HCT116 (cell line): ENCODE results near the gene PDE6B. TPM values are rescaled to one million over a fixed set of nuclear protein-coding genes. Genes with fewer than 3 reads are reported as not detected.

Experiments
- ATAC-seq: fragments of 200-7000 bp; cut with Tn5 transposase; 2 replicates; pipeline ENCODE4 v1.9.1; 2020; ENCODE audit warnings: mild to moderate bottlenecking, moderate library complexity
- BruUV-seq: library from RNA; stranded (reverse); fragments of 400-500 nt; replicated peaks from 2 replicates; lab custom pipeline; 2021; lab: Mats Ljungman, UMichigan
- CTCF ChIA-PET: fragments of 300-600 bp; sonication (Branson Sonifier 250); formaldehyde crosslinking; loops from one replicate; lab custom pipeline; 2021; ENCODE audit warnings: antibody characterized with exemption; lab: Charles Lee
- POLR2A ChIA-PET: fragments of 300-600, 350-600 bp; sonication (Branson Sonifier 250); formaldehyde crosslinking; loops from one replicate; lab custom pipeline; 2021; ENCODE audit warnings: antibody characterized with exemption; lab: Charles Lee
- RAD21 ChIA-PET, 2 experiments: fragments of 300-600 bp; sonication (Branson Sonifier 250); formaldehyde crosslinking; loops; one replicate each; lab custom pipeline; 2023; ENCODE audit warnings: low total read pairs in 2 of 2; ENCODE audit not compliant: uncharacterized antibody in 2 of 2, unreplicated experiment in 2 of 2, low non-redundant PET in 1 of 2; lab: Charles Lee
- DNase-seq: peaks from one replicate; pipeline ENCODE4 v3.0.0-alpha.2; 2010; ENCODE audit warnings: low read depth, low spot score
- H2AFZ ChIP-seq: fragments of 200-600 bp; shearing (Covaris generic), sonication (generic); 2 replicates; pipeline ENCODE4 v1.6.1; 2017; ENCODE audit warnings: low read depth, mixed run types, mixed read lengths, antibody characterized with exemption, low read length; ENCODE audit not compliant: poor library complexity, severe bottlenecking
- H3K27ac ChIP-seq: 2 replicates; pipeline ENCODE4 v1.5.1; 2012; ENCODE audit warnings: low read depth, low read length
- H3K27me3 ChIP-seq: fragments of 200-600 bp; sonication (generic); 2 replicates; pipeline ENCODE4 v1.6.1; 2016; ENCODE audit warnings: mixed run types, low read length, mixed read lengths; ENCODE audit not compliant: insufficient read depth
- H3K36me3 ChIP-seq, 2 experiments: fragments of 200-500 bp in 1 of 2; fragments of 200-600 bp in 1 of 2; sonication (Bioruptor generic) in 1 of 2; sonication (generic) in 1 of 2; 2 replicates each; pipeline versions ENCODE4 v1.5.1 to v1.6.1; 2014 to 2016; ENCODE audit warnings: low read length in 2 of 2, inconsistent platforms in 1 of 2, mixed read lengths in 1 of 2, mixed run types in 1 of 2; ENCODE audit not compliant: insufficient read depth in 2 of 2, control insufficient read depth in 1 of 2
- H3K4me1 ChIP-seq, 2 experiments: fragments of 200-600 bp in 1 of 2; sonication (generic) in 1 of 2; 2 replicates each; pipeline versions ENCODE4 v1.5.1 to v1.6.1; 2012 to 2017; ENCODE audit warnings: low read length in 2 of 2, inconsistent platforms in 1 of 2, mild to moderate bottlenecking in 1 of 2, mixed read lengths in 1 of 2, mixed run types in 1 of 2, moderate library complexity in 1 of 2; ENCODE audit not compliant: insufficient read depth in 2 of 2, control insufficient read depth in 1 of 2
- H3K4me2 ChIP-seq: fragments of 200-600 bp; sonication (generic); 2 replicates; pipeline ENCODE4 v1.6.1; 2017; ENCODE audit warnings: mixed run types, low read length, mixed read lengths
- H3K4me3 ChIP-seq, 2 experiments: fragments of 200-600 bp in 1 of 2; sonication (generic) in 1 of 2; replicated peaks in 1 of 2; 2 replicates each; pipeline ENCODE4 v1.5.1; 2011 to 2016; ENCODE audit warnings: low read length in 2 of 2, control low read depth in 1 of 2, low read depth in 1 of 2, mild to moderate bottlenecking in 1 of 2, mixed read lengths in 1 of 2, mixed run types in 1 of 2
- H3K79me2 ChIP-seq: fragments of 200-600 bp; sonication (generic); 2 replicates; pipeline ENCODE4 v1.6.1; 2017; ENCODE audit warnings: mild to moderate bottlenecking, mixed run types, low read length, moderate library complexity, mixed read lengths; ENCODE audit not compliant: insufficient read depth
- H3K9ac ChIP-seq: fragments of 200-600 bp; sonication (generic); 2 replicates; pipeline ENCODE4 v1.6.1; 2016; ENCODE audit warnings: low read length, mixed read lengths
- H3K9me2 ChIP-seq: fragments of 200-600 bp; sonication (generic), shearing (Covaris generic); 2 replicates; pipeline ENCODE4 v1.6.1; 2017; ENCODE audit warnings: mixed run types, mild to moderate bottlenecking, moderate library complexity; ENCODE audit not compliant: insufficient read depth
- H3K9me3 ChIP-seq, 2 experiments: fragments of 200-500 bp in 1 of 2; fragments of 200-600 bp in 1 of 2; sonication (Bioruptor generic) in 1 of 2; sonication (generic) in 1 of 2; 2 replicates each; pipeline ENCODE4 v1.6.1; 2014 to 2017; ENCODE audit warnings: low read length in 2 of 2, mixed read lengths in 2 of 2, inconsistent platforms in 1 of 2, low read depth in 1 of 2, mild to moderate bottlenecking in 1 of 2, mixed run types in 1 of 2, moderate library complexity in 1 of 2; ENCODE audit not compliant: control insufficient read depth in 1 of 2, insufficient read depth in 1 of 2
- H4K20me1 ChIP-seq: fragments of 200-600 bp; sonication (generic), shearing (Covaris generic); 2 replicates; pipeline ENCODE4 v1.6.1; 2017; ENCODE audit warnings: mixed run types, mild to moderate bottlenecking, moderate library complexity; ENCODE audit not compliant: insufficient read depth
- CTCF ChIP-seq, 3 experiments: fragments of 200-600 bp in 1 of 3; sonication (generic) in 1 of 3; IDR thresholded peaks in 2 of 3; conservative IDR thresholded peaks in 1 of 3; 2 replicates each; pipeline ENCODE4 v1.5.1; 2012 to 2017; ENCODE audit warnings: low read depth in 2 of 3, low read length in 2 of 3, antibody characterized with exemption in 1 of 3, borderline replicate concordance in 1 of 3, control low read depth in 1 of 3, mild to moderate bottlenecking in 1 of 3, mixed read lengths in 1 of 3, mixed run types in 1 of 3, moderate library complexity in 1 of 3; ENCODE audit not compliant: insufficient read depth in 1 of 3
- EGR1 ChIP-seq: IDR thresholded peaks from 2 replicates; pipeline ENCODE4 v1.6.1; 2012; ENCODE audit warnings: low read depth
- FOSL1 ChIP-seq: IDR thresholded peaks from 2 replicates; pipeline ENCODE4 v1.6.1; 2012; ENCODE audit warnings: low read depth
- JUND ChIP-seq: IDR thresholded peaks from 2 replicates; pipeline ENCODE4 v1.6.1; 2012
- POLR2A ChIP-seq: IDR thresholded peaks from 2 replicates; pipeline ENCODE4 v1.7.0; 2011; ENCODE audit warnings: borderline replicate concordance; ENCODE audit not compliant: insufficient read depth, insufficient read length; ENCODE audit errors: extremely low read depth
- RAD21 ChIP-seq: IDR thresholded peaks from 2 replicates; pipeline ENCODE4 v1.6.1; 2012; ENCODE audit warnings: low read depth, mild to moderate bottlenecking
- SRF ChIP-seq: IDR thresholded peaks from 2 replicates; pipeline ENCODE4 v1.6.1; 2012; ENCODE audit warnings: low read depth
- YY1 ChIP-seq: IDR thresholded peaks from 2 replicates; pipeline ENCODE4 v1.6.1; 2011; ENCODE audit warnings: low read length, low read depth, moderate library complexity, mild to moderate bottlenecking; ENCODE audit not compliant: insufficient replicate concordance; ENCODE audit errors: extremely low read depth
- intact Hi-C: fragments of 100-400 bp; cut with micrococcal nuclease; formaldehyde crosslinking; loops from 2 replicates; pipeline ENCODE4 v1.10.0; 2022
- total RNA-seq: library from RNA; stranded (reverse); gene quantifications from one replicate; pipeline ENCODE4 v1.2.1, GENCODE V29; 2021; ENCODE audit not compliant: unreplicated experiment
- TF ChIP-seq, protein P1 (sequence below): IDR thresholded peaks from 2 replicates; pipeline ENCODE4 v1.6.1; 2011; ENCODE audit warnings: mild to moderate bottlenecking, low read length, moderate library complexity; ENCODE audit not compliant: insufficient replicate concordance; ENCODE audit errors: extremely low read depth
- TF ChIP-seq, protein P2 (sequence below): IDR thresholded peaks from 2 replicates; pipeline ENCODE4 v1.6.1; 2012; ENCODE audit warnings: low read depth

PDE6B gene
- total RNA-seq, 1 experiment from 2014 or later: not detected

- Histone ChIP-seq H3K27ac (no peak overlapping the region), H3K79me2 (no peaks in the 10 kb centered on the region), H2AFZ (no peak overlapping the region), H3K36me3 (no peaks in the 10 kb centered on the region), H3K9me3 (no peaks in the 10 kb centered on the region), H3K27me3 (no peaks in the 10 kb centered on the region), H3K4me2 (0 out of 2 replicates have a peak overlapping the region, but pooled peaks have one; percentile 2), H3K9me2 (no peaks in the 10 kb centered on the region), H4K20me1 (no peaks in the 10 kb centered on the region), H3K9ac (no peak overlapping the region), H3K4me1 (peaks cover 3 to 4% of the 10 kb centered on the region in 2 experiments; a peak in 2 of 4 replicates), H3K4me3 (no peak overlapping the region)
- no TSS peak for BruUV-seq
- ChIA-PET CTCF (interaction anchor here (0.6 to 1.5 kb wide), 9 partner anchors 9 to 408 kb away, joined by 3 to 7 read pairs (median 3); partner anchors contain the start of genes ATP5ME and MYL5), RAD21 (interaction anchor here in 1 of 2 experiments (1.0 kb wide), 1 partner anchor 81 kb away, joined by 4 read pairs; no protein-coding TSS in a partner anchor), POLR2A (interaction anchor here (0.9 to 1.2 kb wide), 2 partner anchors 72 to 85 kb away, joined by 3 read pairs; partner anchors contain the start of genes ATP5ME and MYL5)
- TF ChIP-seq RAD21: peak; percentile 96
- peak; percentile 65 to 90 (median 89) for TF ChIP-seq CTCF (IDR thresholded peaks at IDR 0.05 in 2 of 3, conservative IDR thresholded peaks at IDR 0.05 in 1 of 3; ENCODE audit: borderline replicate concordance in 1 of 3, insufficient read depth in 1 of 3, low read depth in 2 of 3, low read length in 2 of 3)
- TF ChIP-seq, protein P1, sequence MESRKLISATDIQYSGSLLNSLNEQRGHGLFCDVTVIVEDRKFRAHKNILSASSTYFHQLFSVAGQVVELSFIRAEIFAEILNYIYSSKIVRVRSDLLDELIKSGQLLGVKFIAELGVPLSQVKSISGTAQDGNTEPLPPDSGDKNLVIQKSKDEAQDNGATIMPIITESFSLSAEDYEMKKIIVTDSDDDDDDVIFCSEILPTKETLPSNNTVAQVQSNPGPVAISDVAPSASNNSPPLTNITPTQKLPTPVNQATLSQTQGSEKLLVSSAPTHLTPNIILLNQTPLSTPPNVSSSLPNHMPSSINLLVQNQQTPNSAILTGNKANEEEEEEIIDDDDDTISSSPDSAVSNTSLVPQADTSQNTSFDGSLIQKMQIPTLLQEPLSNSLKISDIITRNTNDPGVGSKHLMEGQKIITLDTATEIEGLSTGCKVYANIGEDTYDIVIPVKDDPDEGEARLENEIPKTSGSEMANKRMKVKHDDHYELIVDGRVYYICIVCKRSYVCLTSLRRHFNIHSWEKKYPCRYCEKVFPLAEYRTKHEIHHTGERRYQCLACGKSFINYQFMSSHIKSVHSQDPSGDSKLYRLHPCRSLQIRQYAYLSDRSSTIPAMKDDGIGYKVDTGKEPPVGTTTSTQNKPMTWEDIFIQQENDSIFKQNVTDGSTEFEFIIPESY: no peak
- TF ChIP-seq POLR2A: no peak
- no peak for TF ChIP-seq FOSL1
- TF ChIP-seq JUND: no peak
- TF ChIP-seq YY1: no peak
- TF ChIP-seq EGR1: no peak
- no peak for TF ChIP-seq SRF
- TF ChIP-seq, protein P2, sequence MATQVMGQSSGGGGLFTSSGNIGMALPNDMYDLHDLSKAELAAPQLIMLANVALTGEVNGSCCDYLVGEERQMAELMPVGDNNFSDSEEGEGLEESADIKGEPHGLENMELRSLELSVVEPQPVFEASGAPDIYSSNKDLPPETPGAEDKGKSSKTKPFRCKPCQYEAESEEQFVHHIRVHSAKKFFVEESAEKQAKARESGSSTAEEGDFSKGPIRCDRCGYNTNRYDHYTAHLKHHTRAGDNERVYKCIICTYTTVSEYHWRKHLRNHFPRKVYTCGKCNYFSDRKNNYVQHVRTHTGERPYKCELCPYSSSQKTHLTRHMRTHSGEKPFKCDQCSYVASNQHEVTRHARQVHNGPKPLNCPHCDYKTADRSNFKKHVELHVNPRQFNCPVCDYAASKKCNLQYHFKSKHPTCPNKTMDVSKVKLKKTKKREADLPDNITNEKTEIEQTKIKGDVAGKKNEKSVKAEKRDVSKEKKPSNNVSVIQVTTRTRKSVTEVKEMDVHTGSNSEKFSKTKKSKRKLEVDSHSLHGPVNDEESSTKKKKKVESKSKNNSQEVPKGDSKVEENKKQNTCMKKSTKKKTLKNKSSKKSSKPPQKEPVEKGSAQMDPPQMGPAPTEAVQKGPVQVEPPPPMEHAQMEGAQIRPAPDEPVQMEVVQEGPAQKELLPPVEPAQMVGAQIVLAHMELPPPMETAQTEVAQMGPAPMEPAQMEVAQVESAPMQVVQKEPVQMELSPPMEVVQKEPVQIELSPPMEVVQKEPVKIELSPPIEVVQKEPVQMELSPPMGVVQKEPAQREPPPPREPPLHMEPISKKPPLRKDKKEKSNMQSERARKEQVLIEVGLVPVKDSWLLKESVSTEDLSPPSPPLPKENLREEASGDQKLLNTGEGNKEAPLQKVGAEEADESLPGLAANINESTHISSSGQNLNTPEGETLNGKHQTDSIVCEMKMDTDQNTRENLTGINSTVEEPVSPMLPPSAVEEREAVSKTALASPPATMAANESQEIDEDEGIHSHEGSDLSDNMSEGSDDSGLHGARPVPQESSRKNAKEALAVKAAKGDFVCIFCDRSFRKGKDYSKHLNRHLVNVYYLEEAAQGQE: no peak
- peak; percentile 99 for ATAC-seq
- intact Hi-C loops: loop anchor here (1.0 to 10.0 kb wide), 2 partner anchors 72 to 382 kb away; partner anchors contain the start of genes ATP5ME, IDUA and MYL5
- peak; percentile 60 for DNase-seq
Measured at GRCh38 chr4:602559-602942, 22.8 kb upstream of the PDE6B start.
